Head of caudate nucleus (tissue), 42 donors: ENCODE data around the gene KLK14.

Source experiments
- DNase-seq, 42 donors: peaks; one replicate each; pipeline versions ENCODE4 v3.0.0 to v3.0.0-alpha.2; 2020 to 2021; ENCODE audit warnings: mixed read lengths in 7 of 42
- intact Hi-C: fragments of 100-400 bp; cut with DNase I; formaldehyde crosslinking; loops from one replicate; pipeline ENCODE4 v1.15.0; 2022

Gene KLK14

GRCh38 chr19:51065221-51065960, 17.3 kb downstream of the KLK14 start:
- intact Hi-C loops = no loop called here
- DNase-seq = no peak

GRCh38 chr19:51064534-51065220, 18.0 kb downstream of the KLK14 start, which contains the start of gene KLK13:
TSS of gene KLK13 (minus strand) at chr19:51065092. CDS start at chr19:51065067, 25 bp downstream.
- intact Hi-C loops = no loop called here
- DNase-seq = no peak

GRCh38 chr19:51063664-51064063, 19.0 kb downstream of the KLK14 start:
- intact Hi-C loops = no loop called here
- DNase-seq = no peak

GRCh38 chr19:51060973-51061372, 21.7 kb downstream of the KLK14 start:
- DNase-seq = no peak
- intact Hi-C loops = no loop called here

GRCh38 chr19:51060336-51060735, 22.4 kb downstream of the KLK14 start:
- no peak for DNase-seq
- intact Hi-C loops = no loop called here

- intact Hi-C loops = no loop called here
- DNase-seq = no peak
Observed at GRCh38 chr19:51059715-51060114, 23.0 kb downstream of the KLK14 start.

- DNase-seq = no peak
- intact Hi-C loops = no loop called here
Observed at GRCh38 chr19:51055866-51056265, 26.8 kb downstream of the KLK14 start.

- no peak for DNase-seq
- intact Hi-C loops = no loop called here
Observed at GRCh38 chr19:51047031-51047335, 35.7 kb downstream of the KLK14 start.

GRCh38 chr19:51044327-51044726, 38.4 kb downstream of the KLK14 start:
- DNase-seq = no peak
- intact Hi-C loops = no loop called here

GRCh38 chr19:51043497-51043896, 39.2 kb downstream of the KLK14 start:
- no peak for DNase-seq

GRCh38 chr19:51040151-51040550, 42.5 kb downstream of the KLK14 start:
- DNase-seq = no peak

More at GRCh38 chr19:51043497-51043896, 39.2 kb downstream of the KLK14 start:
- intact Hi-C loops = no loop called here

GRCh38 chr19:51036519-51036918, 46.2 kb downstream of the KLK14 start:
- intact Hi-C loops = no loop called here
- no peak for DNase-seq

More at GRCh38 chr19:51040151-51040550, 42.5 kb downstream of the KLK14 start:
- intact Hi-C loops = no loop called here

- no peak for DNase-seq
- intact Hi-C loops = no loop called here
Observed at GRCh38 chr19:51034704-51035103, 48.0 kb downstream of the KLK14 start, which contains the start of gene KLK12. TSS of gene KLK12 (minus strand) at chr19:51035002. CDS start at chr19:51034621, 381 bp downstream.

GRCh38 chr19:51031880-51032225, 50.8 kb downstream of the KLK14 start:
- intact Hi-C loops = no loop called here
- DNase-seq = no peak

GRCh38 chr19:51031220-51031879, 51.3 kb downstream of the KLK14 start:
- DNase-seq = no peak
- intact Hi-C loops = no loop called here

- intact Hi-C loops = no loop called here
Observed at GRCh38 chr19:51030631-51031030, 52.1 kb downstream of the KLK14 start.

GRCh38 chr19:51029718-51030117, 53.0 kb downstream of the KLK14 start:
- DNase-seq = no peak
- intact Hi-C loops = loop anchor here (10.0 kb wide), 1 partner anchor 65 kb away; no protein-coding TSS in a partner anchor

More at GRCh38 chr19:51030631-51031030, 52.1 kb downstream of the KLK14 start:
- DNase-seq = no peak
